Activated CD8-positive, alpha-beta memory T cell treated with anti-CD3 and anti-CD28 coated beads for 24 hours (primary cell): ENCODE data around the gene SLC4A4.

Experiments used
- DNase-seq: peaks from one replicate; pipeline ENCODE4 v3.0.0-alpha.2; 2020

Gene SLC4A4

DNA sequence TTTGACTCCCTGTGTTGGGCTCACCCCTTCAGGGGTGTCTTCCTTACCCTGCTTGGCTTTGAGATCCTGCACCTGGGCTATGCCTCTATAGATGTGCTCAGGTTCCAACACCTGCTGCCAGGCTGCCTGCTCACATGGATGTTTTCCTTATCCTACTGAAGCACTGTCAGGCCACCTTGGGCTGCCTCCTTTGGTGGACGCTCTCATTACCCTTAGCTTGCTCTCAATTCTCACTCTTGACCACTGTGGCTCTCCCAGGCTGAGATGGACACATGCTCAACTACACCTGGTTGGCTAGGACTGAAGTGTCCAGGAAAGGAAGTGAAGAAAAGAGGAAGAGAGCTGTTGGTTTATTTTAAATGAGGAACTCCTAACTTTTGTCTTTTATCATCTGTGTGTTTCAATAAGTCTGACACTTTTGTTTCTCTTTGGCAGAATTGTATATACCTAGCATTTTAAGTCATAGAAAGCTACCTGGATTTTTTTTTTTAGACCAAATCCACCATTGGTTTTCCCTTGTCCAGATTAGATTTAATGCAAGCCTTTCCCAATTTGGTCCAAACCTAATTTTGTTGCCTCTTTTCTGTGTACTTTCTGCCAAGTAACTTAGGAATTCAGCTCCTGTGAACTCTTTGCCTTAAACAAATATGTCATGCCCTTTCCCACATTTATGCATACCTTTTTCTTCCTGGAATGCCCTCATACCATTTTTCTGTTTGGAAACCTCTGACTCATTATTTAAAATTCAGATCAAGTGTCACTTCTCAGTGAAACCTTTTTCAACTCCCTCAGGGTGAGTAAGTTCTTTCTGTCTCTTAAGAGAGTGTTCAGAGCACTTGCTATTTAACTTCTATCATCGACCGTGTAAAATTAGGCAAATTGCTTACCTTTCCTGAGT, 269.2 kb downstream of the SLC4A4 start:
- DNase-seq, result no peak

DNA sequence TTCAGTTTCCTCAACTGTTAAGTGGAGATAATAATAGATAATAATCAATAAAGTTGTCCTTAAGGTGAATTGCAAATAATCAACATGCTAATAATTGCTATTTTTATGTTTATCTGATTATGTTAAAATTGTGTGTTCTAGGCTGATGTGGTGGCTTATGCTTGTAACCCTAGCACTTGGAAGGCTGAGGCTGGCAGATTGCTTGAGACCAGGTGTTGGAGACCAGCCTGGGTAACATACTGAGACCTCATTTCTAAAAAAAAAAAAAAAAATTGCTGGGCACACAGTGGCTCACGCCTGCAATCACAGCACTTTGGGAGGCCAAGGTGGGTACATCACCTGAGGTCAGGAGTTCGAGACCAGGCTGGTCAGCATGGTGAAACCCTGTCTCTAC, 269.9 kb downstream of the SLC4A4 start:
- no peak for DNase-seq

DNA sequence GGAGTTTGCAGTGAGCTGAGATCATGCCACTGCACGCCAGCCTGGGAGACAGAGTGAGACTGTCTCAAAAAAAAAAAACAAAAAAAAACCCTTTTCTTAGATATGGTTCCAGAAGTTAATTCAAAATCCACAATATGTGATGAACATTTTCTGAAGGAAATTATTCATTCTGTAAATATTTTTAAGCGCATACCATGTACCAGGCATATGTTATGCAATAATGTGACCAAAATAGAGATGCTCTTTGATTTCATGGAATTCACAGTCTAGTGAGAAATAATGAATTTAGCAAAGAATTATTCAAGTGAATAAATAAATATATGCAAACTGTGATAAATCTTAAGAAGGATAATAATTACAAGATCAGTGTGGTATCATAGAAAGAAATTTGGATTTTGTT, 270.3 kb downstream of the SLC4A4 start:
- no peak for DNase-seq

DNA sequence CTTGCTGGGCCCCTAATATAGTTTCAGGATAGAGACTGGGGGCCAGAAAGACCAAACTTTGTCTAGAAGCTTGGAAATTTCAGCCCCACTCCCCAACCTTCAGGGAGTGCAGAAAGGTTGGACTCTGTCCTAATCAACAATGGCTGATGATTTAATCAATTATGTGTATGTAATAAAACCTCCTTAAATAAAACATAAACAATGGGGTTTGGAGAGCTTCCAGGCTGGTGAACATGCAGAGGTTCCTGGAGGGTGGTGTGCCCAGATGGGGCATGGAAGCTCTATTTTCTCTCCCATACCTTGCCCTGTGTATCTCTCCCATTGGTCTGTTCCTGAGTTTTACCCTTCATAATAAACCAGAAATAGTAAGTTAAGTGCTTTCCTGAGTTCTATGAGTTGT, 270.8 kb downstream of the SLC4A4 start:
- no peak for DNase-seq

DNA sequence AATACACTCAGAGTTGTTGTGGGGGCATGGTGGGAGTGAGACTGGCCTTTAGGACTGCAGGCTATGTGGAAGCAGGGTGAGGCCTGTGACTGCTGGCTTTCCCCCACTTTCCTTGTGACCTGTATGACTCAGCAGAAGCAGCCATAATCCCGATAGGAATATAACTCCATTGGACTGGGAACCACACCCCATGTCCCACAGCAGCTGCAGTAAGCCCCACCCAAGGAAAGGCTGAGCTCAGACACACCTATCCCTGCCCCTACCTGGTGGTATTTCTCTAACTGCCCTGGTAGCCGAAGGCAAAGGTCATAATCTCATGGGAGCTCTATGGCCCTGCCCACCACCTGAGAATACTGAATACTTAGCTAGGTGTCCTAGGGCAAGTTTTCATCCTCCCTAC, 275.8 kb downstream of the SLC4A4 start:
- DNase-seq, result no peak

DNA sequence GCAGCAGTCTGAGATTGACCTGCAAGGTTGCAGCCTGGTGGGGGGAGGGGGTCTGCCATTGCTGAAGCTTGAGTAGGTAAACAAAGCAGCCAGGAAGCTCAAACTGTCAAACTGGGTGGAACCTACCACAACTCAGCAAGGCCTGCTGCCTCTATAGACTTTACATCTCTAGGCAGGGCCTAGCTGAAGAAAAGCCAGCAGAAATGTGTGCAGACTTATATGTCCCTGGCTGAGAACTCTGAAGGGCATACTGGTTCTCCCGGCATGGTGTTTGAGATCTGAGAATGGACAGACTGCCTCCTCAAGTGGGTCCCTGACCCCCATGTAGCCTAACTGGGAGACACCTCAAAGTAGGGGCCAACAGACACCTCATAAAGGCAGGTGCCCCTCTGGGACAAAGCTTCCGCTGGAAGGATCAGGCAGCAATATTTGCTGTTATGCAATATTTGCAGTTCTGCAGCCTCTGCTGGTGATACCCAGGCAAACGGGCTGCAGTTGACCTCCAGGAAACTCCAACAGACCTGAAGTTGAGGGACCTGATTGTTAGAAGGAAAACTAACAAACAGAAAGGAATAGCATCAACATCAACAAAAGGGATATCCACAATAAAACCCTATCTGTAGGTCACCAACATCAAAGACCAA, 277.5 kb downstream of the SLC4A4 start:
- DNase-seq, result no peak
